Fibroblast of lung (primary cell): ENCODE results near the gene NCOA7. TPM values are rescaled to one million over a fixed set of nuclear protein-coding genes. Genes with fewer than 3 reads are reported as not detected.

Source experiments
- DNase-seq, 2 donors: peaks; one replicate each; pipeline versions ENCODE4 v3.0.0 to v3.0.0-alpha.2; 2010; ENCODE audit warnings: low read depth in 2 of 2
- H2AFZ ChIP-seq: 2 replicates; pipeline ENCODE4 v1.5.1; 2012; ENCODE audit warnings: low read length, control low read depth, inconsistent platforms
- H3K27ac ChIP-seq: 2 replicates; pipeline ENCODE4 v1.5.1; 2011; ENCODE audit warnings: low read length, control low read depth; ENCODE audit not compliant: insufficient read depth
- H3K27me3 ChIP-seq: 2 replicates; pipeline ENCODE4 v1.5.1; 2011; ENCODE audit warnings: mild to moderate bottlenecking, low read length; ENCODE audit not compliant: control insufficient read depth, insufficient read depth
- H3K36me3 ChIP-seq: 2 replicates; pipeline ENCODE4 v1.5.1; 2011; ENCODE audit warnings: low read length; ENCODE audit not compliant: control insufficient read depth, insufficient read depth
- H3K4me1 ChIP-seq: 2 replicates; pipeline ENCODE4 v1.5.1; 2011; ENCODE audit warnings: low read length; ENCODE audit not compliant: control insufficient read depth, insufficient read depth; ENCODE audit errors: extremely low read depth
- H3K4me2 ChIP-seq: 2 replicates; pipeline ENCODE4 v1.5.1; 2011; ENCODE audit warnings: low read length, control low read depth; ENCODE audit not compliant: insufficient read depth; ENCODE audit errors: extremely low read depth
- H3K4me3 ChIP-seq, 4 experiments: fragments of 200-600 bp in 1 of 4; sonication (generic) in 1 of 4; replicated peaks in 1 of 4; 2 replicates each; pipeline ENCODE4 v1.5.1; 2011 to 2016; ENCODE audit warnings: low read length in 4 of 4, low read depth in 3 of 4, mild to moderate bottlenecking in 3 of 4, control low read depth in 2 of 4, inconsistent platforms in 1 of 4, mixed read lengths in 1 of 4; ENCODE audit not compliant: insufficient read depth in 1 of 4; ENCODE audit errors: control extremely low read depth in 1 of 4
- H3K79me2 ChIP-seq: 2 replicates; pipeline ENCODE4 v1.5.1; 2012; ENCODE audit warnings: mild to moderate bottlenecking, low read length, inconsistent platforms; ENCODE audit not compliant: control insufficient read depth, insufficient read depth
- H3K9ac ChIP-seq: 2 replicates; pipeline ENCODE4 v1.5.1; 2011; ENCODE audit warnings: mild to moderate bottlenecking, low read length, control low read depth; ENCODE audit not compliant: insufficient read depth
- H3K9me3 ChIP-seq: 2 replicates; pipeline ENCODE4 v1.5.1; 2012; ENCODE audit warnings: low read depth, low read length; ENCODE audit not compliant: control insufficient read depth, insufficient read depth
- H4K20me1 ChIP-seq: 2 replicates; pipeline ENCODE4 v1.5.1; 2011; ENCODE audit warnings: low read length; ENCODE audit not compliant: control insufficient read depth, insufficient read depth; ENCODE audit errors: extremely low read depth
- EZH2 ChIP-seq: IDR thresholded peaks from 2 replicates; pipeline ENCODE4 v1.5.1; 2012; ENCODE audit warnings: low read length, control low read depth, mild to moderate bottlenecking; ENCODE audit errors: missing control alignments
- polyA plus RNA-seq, 2 donors: library from polyadenylated mRNA; depleted of rRNA in 1 of 2; stranded (reverse) in 1 of 2; unstranded in 1 of 2; fragments of >200 nt; gene quantifications; 2 replicates each; pipeline ENCODE4 v1.2.1, GENCODE V29; 2011 to 2012; ENCODE audit warnings: missing spikeins in 1 of 2
- total RNA-seq: library from RNA; depleted of rRNA; stranded (reverse); fragments of >200 nt; gene quantifications from 2 replicates; pipeline ENCODE4 v1.2.1, GENCODE V29; 2014
- TF ChIP-seq, protein P1 (sequence below), 2 donors: IDR thresholded peaks in 1 of 2; conservative IDR thresholded peaks in 1 of 2; 1 replicate in 1 of 2; 2 replicates in 1 of 2; pipeline ENCODE4 v1.5.1; 2011 to 2012; ENCODE audit warnings: low read length in 2 of 2, control low read depth in 1 of 2, inconsistent platforms in 1 of 2, low read depth in 1 of 2, mild to moderate bottlenecking in 1 of 2

The NCOA7 gene
- total and polyA plus RNA-seq, 2 donors (not counting 1 experiment from before 2014, with no cell fraction given) = 13.7 to 49.9 TPM

DNA sequence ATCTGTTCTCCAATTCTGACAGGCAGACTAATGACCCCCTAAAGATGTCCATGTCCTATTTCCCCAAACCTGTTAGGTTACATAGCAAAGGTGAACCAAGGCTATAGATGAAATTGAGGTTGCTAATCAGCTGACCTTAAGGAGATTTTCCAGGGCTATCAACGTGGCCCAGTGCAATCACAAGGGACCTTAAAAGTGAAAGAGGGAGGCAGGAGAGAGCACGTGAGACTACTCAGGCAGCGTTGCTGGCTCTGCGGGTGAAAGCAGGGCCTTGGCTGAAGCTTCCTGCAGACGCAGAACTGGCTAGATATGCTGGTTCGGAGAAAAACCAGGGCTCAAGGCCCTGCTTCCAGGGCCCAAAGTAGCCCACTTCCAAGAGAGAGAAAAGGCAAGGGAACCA is 78.7 kb downstream of the NCOA7 start:
- no peak for DNase-seq
- no peak overlapping the region for H3K27ac ChIP-seq

GRCh38 chr6:125871365-125871764 is 80.6 kb downstream of the NCOA7 start:
- Histone ChIP-seq H3K4me2 (no peak overlapping the region), H3K9ac (no peak overlapping the region), H3K4me3 (no peak overlapping the region), H3K9me3 (no peaks in the 10 kb centered on the region), H2AFZ (no peak overlapping the region), H3K4me1 (no peaks in the 10 kb centered on the region), H3K79me2 (no peaks in the 10 kb centered on the region), H3K27ac (no peak overlapping the region), H4K20me1 (no peaks in the 10 kb centered on the region), H3K27me3 (no peaks in the 10 kb centered on the region), H3K36me3 (no peaks in the 10 kb centered on the region)
- TF ChIP-seq EZH2 = no peak
- TF ChIP-seq, protein P1, sequence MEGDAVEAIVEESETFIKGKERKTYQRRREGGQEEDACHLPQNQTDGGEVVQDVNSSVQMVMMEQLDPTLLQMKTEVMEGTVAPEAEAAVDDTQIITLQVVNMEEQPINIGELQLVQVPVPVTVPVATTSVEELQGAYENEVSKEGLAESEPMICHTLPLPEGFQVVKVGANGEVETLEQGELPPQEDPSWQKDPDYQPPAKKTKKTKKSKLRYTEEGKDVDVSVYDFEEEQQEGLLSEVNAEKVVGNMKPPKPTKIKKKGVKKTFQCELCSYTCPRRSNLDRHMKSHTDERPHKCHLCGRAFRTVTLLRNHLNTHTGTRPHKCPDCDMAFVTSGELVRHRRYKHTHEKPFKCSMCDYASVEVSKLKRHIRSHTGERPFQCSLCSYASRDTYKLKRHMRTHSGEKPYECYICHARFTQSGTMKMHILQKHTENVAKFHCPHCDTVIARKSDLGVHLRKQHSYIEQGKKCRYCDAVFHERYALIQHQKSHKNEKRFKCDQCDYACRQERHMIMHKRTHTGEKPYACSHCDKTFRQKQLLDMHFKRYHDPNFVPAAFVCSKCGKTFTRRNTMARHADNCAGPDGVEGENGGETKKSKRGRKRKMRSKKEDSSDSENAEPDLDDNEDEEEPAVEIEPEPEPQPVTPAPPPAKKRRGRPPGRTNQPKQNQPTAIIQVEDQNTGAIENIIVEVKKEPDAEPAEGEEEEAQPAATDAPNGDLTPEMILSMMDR (conservative IDR thresholded peaks at IDR 0.05 in 1 of 2, IDR thresholded peaks at IDR 0.05 in 1 of 2; ENCODE audit: low read depth in 1 of 2, low read length in 2 of 2) = no peak
- no peak for DNase-seq

More for the DNA sequence above, 78.7 kb downstream of the NCOA7 start:
- Histone ChIP-seq H2AFZ (no peak overlapping the region), H3K4me2 (no peak overlapping the region), H3K79me2 (no peaks in the 10 kb centered on the region), H3K4me3 (no peak overlapping the region), H3K27me3 (no peaks in the 10 kb centered on the region), H3K9ac (no peak overlapping the region), H3K9me3 (no peaks in the 10 kb centered on the region), H3K36me3 (no peaks in the 10 kb centered on the region), H4K20me1 (no peaks in the 10 kb centered on the region), H3K4me1 (no peaks in the 10 kb centered on the region)
- TF ChIP-seq, protein P1 (conservative IDR thresholded peaks at IDR 0.05 in 1 of 2, IDR thresholded peaks at IDR 0.05 in 1 of 2; ENCODE audit: low read depth in 1 of 2, low read length in 2 of 2) = no peak
- no peak for TF ChIP-seq EZH2

GRCh38 chr6:125872259-125872921 is 81.6 kb downstream of the NCOA7 start:
- Histone ChIP-seq H3K27ac (no peak overlapping the region), H3K79me2 (no peaks in the 10 kb centered on the region), H3K4me2 (no peak overlapping the region), H4K20me1 (no peaks in the 10 kb centered on the region), H3K4me1 (no peaks in the 10 kb centered on the region), H3K27me3 (no peaks in the 10 kb centered on the region), H3K36me3 (no peaks in the 10 kb centered on the region), H3K4me3 (no peak overlapping the region), H3K9me3 (no peaks in the 10 kb centered on the region), H3K9ac (no peak overlapping the region), H2AFZ (no peak overlapping the region)
- TF ChIP-seq, protein P1 (conservative IDR thresholded peaks at IDR 0.05 in 1 of 2, IDR thresholded peaks at IDR 0.05 in 1 of 2; ENCODE audit: low read depth in 1 of 2, low read length in 2 of 2) = no peak
- TF ChIP-seq EZH2 = no peak
- peak in 1 of 2 donors; percentile 56 for DNase-seq
